Astrocyte of the spinal cord (primary cell): ENCODE measurements around the gene ABLIM2.

Experiments
- DNase-seq: peaks from one replicate; pipeline ENCODE4 v3.0.0; 2011; ENCODE audit warnings: low read depth, low spot score
- H3K4me3 ChIP-seq: 2 replicates; pipeline ENCODE4 v1.5.1; 2011; ENCODE audit warnings: low read depth, mild to moderate bottlenecking, low read length, moderate library complexity
- CTCF ChIP-seq: IDR thresholded peaks from 2 replicates; pipeline ENCODE4 v1.5.1; 2012; ENCODE audit warnings: low read depth, mild to moderate bottlenecking, low read length, inconsistent platforms
- in situ Hi-C: cut with HindIII; loops from 2 replicates; pipeline ENCODE4 v1.10.0; 2017; ENCODE audit warnings: low sequenced_read_pairs

ABLIM2 gene

GRCh38 chr4:8070736-8071718 is 87.6 kb downstream of the ABLIM2 start:
- DNase-seq: no peak
- H3K4me3 ChIP-seq: no peak overlapping the region
- in situ Hi-C loops: no loop called here
- no peak for TF ChIP-seq CTCF

GRCh38 chr4:8069102-8069752 is 89.4 kb downstream of the ABLIM2 start:
- in situ Hi-C loops: no loop called here
- DNase-seq: no peak
- H3K4me3 ChIP-seq: no peak overlapping the region
- TF ChIP-seq CTCF: no peak

- TF ChIP-seq CTCF: no peak
- no peak overlapping the region for H3K4me3 ChIP-seq
- no peak for DNase-seq
- in situ Hi-C loops: no loop called here
Observed at GRCh38 chr4:8067945-8068896, 90.4 kb downstream of the ABLIM2 start.

DNA sequence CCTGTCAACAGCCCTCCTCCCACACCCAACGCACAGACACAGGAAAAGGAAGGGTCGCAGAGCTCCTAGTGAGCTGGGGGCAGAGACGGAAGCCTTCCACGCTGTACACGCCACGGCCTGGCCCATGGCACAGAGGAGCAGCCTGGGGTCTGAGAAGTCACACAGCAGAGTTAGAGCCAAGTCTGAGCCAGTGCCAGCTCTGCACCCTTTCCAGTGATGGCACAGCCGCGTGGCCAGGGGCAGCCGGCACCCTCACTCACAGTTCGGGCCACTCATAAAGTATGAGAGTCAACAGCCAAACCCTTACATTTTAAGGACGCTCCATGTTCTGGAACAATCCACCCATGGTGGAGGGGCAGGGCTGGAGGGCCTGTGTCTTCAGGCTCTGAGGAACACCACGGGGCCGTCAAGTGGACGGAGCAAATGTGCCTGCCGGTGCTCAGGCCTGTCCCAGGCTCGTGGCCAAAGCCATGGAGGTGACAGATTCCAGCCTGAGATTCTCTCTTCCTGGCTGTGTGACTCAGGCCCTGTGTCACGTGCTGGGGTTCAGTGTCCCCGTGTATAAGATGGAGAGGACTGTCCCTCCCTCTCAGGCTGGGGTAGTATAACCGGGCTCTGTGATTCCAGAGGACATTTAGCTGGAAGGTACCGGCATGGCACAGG is 91.2 kb downstream of the ABLIM2 start:
- H3K4me3 ChIP-seq: no peak overlapping the region
- no peak for TF ChIP-seq CTCF
- DNase-seq: no peak
- in situ Hi-C loops: no loop called here

GRCh38 chr4:8066336-8066931 is 92.2 kb downstream of the ABLIM2 start:
- TF ChIP-seq CTCF: no peak
- no peak overlapping the region for H3K4me3 ChIP-seq
- DNase-seq: no peak
- in situ Hi-C loops: no loop called here
